Sigmoid colon (tissue), 7 donors: Measurements from ENCODE around the gene BANF2. TPM values are rescaled to one million over a fixed set of nuclear protein-coding genes. Genes with fewer than 3 reads are reported as not detected.

ENCODE experiments used
- DNase-seq: peaks from one replicate; pipeline ENCODE4 v3.0.0-alpha.2; 2019
- H3K27ac ChIP-seq, 4 donors: fragments of 200-600 bp; sonication (generic); one replicate each; pipeline ENCODE4 v1.5.1; 2016 to 2019; ENCODE audit warnings: mild to moderate bottlenecking in 1 of 4
- H3K27me3 ChIP-seq, 3 donors: fragments of 200-600 bp; sonication (generic); one replicate each; pipeline ENCODE4 v1.5.1; 2019; ENCODE audit warnings: mild to moderate bottlenecking in 1 of 3
- H3K36me3 ChIP-seq, 4 donors: fragments of 200-600 bp; sonication (generic); one replicate each; pipeline ENCODE4 v1.5.1; 2016 to 2019
- H3K4me1 ChIP-seq, 4 donors: fragments of 200-600 bp; sonication (generic); one replicate each; pipeline ENCODE4 v1.5.1; 2017 to 2019
- H3K4me3 ChIP-seq, 4 donors: fragments of 200-600 bp; sonication (generic); one replicate each; pipeline ENCODE4 v1.5.1; 2017 to 2019; ENCODE audit warnings: mild to moderate bottlenecking in 2 of 4, moderate library complexity in 1 of 4
- H3K9me3 ChIP-seq, 4 donors: fragments of 200-600 bp in 3 of 4; sonication (generic) in 3 of 4; one replicate each; pipeline versions ENCODE4 v1.5.1 to v1.6.1; 2013 to 2019
- EP300 ChIP-seq, 4 donors: sonication (generic); formaldehyde crosslinking; IDR thresholded peaks; one replicate each; pipeline ENCODE4 v1.6.1; 2017; ENCODE audit warnings: antibody characterized with exemption in 4 of 4
- POLR2A ChIP-seq, 2 donors: fragments of 450-650 bp; IDR thresholded peaks; one replicate each; pipeline ENCODE4 v1.6.1; 2016; ENCODE audit warnings: antibody characterized with exemption in 2 of 2, mild to moderate bottlenecking in 2 of 2, moderate library complexity in 2 of 2
- POLR2AphosphoS5 ChIP-seq, 4 donors: sonication (generic); formaldehyde crosslinking; IDR thresholded peaks; one replicate each; pipeline ENCODE4 v1.6.1; 2017; ENCODE audit warnings: antibody characterized with exemption in 4 of 4
- WGBS, 2 donors: extraction: QIAGEN DNeasy Blood & Tissue Kit; methylation state at CpG; one replicate each; pipeline ENCODE4 v1.1.7; 2013; 5-methylcytosine and 5-hydroxymethylcytosine counted together
- intact Hi-C: fragments of 100-400 bp; cut with DNase I; formaldehyde crosslinking; loops from one replicate; pipeline ENCODE4 v1.15.1; 2023
- polyA plus RNA-seq, 3 donors: library from polyadenylated mRNA; stranded (reverse); fragments of 200-250 nt; gene quantifications; one replicate each; pipeline ENCODE4 v1.2.3, GENCODE V29; 2013
- total RNA-seq, 4 donors: library from RNA; depleted of rRNA; stranded (reverse); fragments of >200 nt; gene quantifications; one replicate each; pipeline ENCODE4 v1.1.0, GENCODE V29; 2016
- TF ChIP-seq, protein P1 (sequence below), 4 experiments: fragments of 450-650 bp in 3 of 4; fragments of 200-600 bp in 1 of 4; IDR thresholded peaks; one replicate each; pipeline ENCODE4 v1.5.1; 2016 to 2019; ENCODE audit warnings: antibody characterized with exemption in 4 of 4, mild to moderate bottlenecking in 3 of 4, moderate library complexity in 2 of 4
- donor health status: healthy with polysubstance abuse.
- donor health status: Bipolar disorder and iron deficiency.
- donor health status: healthy.

Gene BANF2
- total RNA-seq (not detected), polyA plus RNA-seq (not detected)

DNA sequence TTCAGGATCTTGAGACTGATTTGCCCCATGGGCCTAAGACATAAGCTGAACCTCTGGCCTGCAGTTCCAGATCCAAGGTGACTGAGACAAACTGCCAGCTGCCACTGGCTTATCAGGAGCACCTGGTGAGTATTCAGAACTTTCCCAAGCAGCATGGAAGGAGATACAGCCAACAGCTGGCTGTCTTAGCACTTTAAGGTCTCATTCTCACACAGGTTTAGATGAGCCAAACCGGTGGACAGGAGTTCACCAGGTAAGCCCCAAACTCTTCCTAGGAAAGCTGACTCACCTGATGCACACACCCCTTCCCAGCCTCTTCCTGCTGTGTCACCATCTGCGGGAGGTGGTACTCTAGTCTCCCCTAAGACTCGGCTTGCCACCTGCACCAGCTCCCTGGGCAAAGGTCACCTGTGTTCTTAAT, at the start of gene BANF2:
BANF2 (plus strand) TSS at position 36 of the 421 bp plus-strand sequence. CDS start 25,060 bp downstream, outside the sequence.
- WGBS, 2 donors: 14 to 70% methylated on average over 3 of the region's 3 CpGs
- peaks cover 0 to 3% (median 0%) of the 10 kb centered on the region in 4 donors for H3K9me3 ChIP-seq
- intact Hi-C loops: no loop called here

DNA sequence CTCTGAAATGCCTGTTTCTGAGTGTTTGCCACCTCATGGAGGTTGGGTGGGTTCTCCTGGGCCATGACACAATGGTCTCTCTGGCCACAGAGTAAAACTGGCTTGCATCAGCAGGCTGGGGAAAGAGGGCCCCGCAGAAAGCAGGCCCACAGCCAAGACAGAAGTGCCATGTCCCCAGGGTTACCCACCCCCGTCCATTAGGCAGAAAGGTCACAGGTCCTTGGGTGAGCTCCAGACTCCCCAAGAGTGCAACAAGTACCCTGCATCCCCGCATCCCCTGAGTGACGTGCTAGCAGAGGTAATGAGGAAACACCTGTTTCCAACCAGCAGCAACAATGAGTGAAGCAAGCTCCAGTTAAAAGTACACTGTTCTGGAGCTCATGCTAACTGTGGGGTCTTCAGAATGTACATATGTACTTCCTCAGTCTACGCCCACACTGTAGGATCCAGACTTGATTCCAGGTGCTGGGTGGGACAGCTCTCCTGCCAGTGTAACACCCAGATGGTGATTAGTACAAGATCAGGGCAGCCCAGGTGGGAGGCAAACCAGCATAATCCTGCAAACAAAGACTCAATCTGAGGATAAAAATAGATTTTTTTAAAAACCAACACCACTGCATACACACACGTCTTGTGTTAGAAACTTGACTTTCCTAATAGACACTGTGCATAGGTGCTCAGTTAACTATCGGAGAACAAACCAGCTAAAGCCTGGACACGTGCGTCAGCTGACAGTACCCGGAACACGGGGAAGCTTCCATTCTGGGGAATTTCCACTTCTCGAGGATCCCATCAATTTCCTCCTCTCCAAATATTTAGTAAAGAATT, 49.3 kb upstream of the BANF2 start:
- TF ChIP-seq, protein P1, sequence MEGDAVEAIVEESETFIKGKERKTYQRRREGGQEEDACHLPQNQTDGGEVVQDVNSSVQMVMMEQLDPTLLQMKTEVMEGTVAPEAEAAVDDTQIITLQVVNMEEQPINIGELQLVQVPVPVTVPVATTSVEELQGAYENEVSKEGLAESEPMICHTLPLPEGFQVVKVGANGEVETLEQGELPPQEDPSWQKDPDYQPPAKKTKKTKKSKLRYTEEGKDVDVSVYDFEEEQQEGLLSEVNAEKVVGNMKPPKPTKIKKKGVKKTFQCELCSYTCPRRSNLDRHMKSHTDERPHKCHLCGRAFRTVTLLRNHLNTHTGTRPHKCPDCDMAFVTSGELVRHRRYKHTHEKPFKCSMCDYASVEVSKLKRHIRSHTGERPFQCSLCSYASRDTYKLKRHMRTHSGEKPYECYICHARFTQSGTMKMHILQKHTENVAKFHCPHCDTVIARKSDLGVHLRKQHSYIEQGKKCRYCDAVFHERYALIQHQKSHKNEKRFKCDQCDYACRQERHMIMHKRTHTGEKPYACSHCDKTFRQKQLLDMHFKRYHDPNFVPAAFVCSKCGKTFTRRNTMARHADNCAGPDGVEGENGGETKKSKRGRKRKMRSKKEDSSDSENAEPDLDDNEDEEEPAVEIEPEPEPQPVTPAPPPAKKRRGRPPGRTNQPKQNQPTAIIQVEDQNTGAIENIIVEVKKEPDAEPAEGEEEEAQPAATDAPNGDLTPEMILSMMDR (IDR thresholded peaks at IDR 0.05): no peak
- TF ChIP-seq POLR2A (IDR thresholded peaks at IDR 0.05) (no peak), POLR2AphosphoS5 (IDR thresholded peaks at IDR 0.05) (no peak), EP300 (IDR thresholded peaks at IDR 0.05) (no peak)
- Histone ChIP-seq H3K4me1 (peaks cover 0 to 83% (median 71%) of the 10 kb centered on the region in 4 donors), H3K27me3 (no peaks in the 10 kb centered on the region), H3K4me3 (no peak overlapping the region), H3K27ac (peak overlapping the region in 2 of 4 donors; percentile 10 to 29), H3K9me3 (no peaks in the 10 kb centered on the region), H3K36me3 (peaks cover 0 to 5% (median 0%) of the 10 kb centered on the region in 4 donors)
- DNase-seq: peak; percentile 64
- intact Hi-C loops: no loop called here
- 64 to 67% methylated on average over 12 of the region's 12 CpGs for WGBS, 2 donors

More for the DNA sequence above, at the start of gene BANF2:
- no peak for DNase-seq
- Histone ChIP-seq H3K4me1 (no peaks in the 10 kb centered on the region), H3K4me3 (no peak within 1 kb of the TSS), H3K27me3 (no peaks in the 10 kb centered on the region), H3K36me3 (no peaks in the 10 kb centered on the region), H3K27ac (no peak within 1 kb of the TSS)
- TF ChIP-seq POLR2AphosphoS5 (IDR thresholded peaks at IDR 0.05): no peak
- TF ChIP-seq POLR2A (IDR thresholded peaks at IDR 0.05): no peak
- TF ChIP-seq, protein P1 (IDR thresholded peaks at IDR 0.05): no peak
- TF ChIP-seq EP300 (IDR thresholded peaks at IDR 0.05): no peak

DNA sequence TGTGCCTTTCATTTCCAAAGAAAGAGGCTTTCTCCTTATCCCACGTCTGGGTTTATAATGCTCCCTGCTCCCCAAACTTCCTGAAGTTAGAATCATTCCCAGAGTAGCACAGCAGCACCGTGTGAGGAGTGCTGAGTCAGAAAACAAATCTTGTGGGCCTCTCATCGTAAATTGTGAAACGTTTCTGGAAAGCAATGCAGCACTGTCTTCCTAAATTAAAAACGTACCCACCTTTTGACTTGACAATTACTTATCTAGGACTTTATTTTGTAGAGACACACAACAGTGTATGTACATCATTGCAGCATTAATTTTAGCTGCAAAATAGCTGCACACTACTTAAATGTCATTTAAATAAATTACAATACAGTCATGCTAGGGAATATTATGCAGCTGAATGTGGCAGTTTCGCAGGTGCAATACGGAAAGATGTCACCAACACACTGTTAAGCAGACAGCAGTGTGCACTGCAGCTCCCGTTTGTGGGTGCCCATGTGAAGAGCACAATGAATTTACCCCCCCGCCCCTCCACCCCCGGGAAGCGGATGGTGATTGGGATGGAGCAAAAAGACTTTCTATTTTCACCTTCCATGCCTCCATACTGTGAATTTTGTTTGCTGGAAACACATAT, 48.5 kb upstream of the BANF2 start:
- peak overlapping the region in 2 of 4 donors; percentile 10 to 29 for H3K27ac ChIP-seq

DNA sequence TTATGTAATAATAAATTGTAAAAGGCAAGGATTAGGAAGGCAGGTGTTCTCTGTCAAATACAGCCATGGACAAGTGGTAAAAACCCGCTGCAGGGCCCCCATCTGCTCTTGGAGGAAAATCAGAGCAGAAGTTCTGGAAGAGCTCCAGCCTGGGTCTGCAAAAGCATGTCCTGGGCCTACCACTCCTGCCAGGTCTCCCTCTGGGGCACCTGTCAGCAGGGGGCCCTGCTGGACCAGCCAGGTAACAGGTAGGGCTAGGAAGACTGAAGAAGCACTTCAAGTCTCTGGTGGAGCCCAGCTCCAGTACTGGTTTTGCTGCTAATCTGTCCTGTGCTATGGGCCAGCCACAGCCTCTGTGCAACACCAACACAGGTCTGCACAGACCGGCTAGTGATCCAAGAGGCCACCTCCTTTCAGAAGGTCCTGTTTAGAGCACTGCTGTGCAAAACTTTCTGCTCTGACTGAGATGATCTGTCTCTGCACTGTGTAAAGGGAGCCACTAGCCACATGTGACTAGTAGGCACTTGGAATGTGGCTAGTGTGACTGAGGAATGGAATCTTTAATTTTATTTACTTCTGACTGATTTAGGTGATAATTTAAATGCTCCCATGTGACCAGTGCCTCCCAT, 47.9 kb upstream of the BANF2 start:
- WGBS, 2 donors: 45 to 76% methylated on average over 2 of the region's 2 CpGs
- H3K4me1 ChIP-seq: peaks cover 0 to 77% (median 60%) of the 10 kb centered on the region in 4 donors
- TF ChIP-seq EP300 (IDR thresholded peaks at IDR 0.05) (no peak), POLR2A (IDR thresholded peaks at IDR 0.05) (no peak), POLR2AphosphoS5 (IDR thresholded peaks at IDR 0.05) (no peak)
- TF ChIP-seq, protein P1 (IDR thresholded peaks at IDR 0.05): no peak
- peak overlapping the region in 2 of 4 donors; percentile 10 to 29 for H3K27ac ChIP-seq
- intact Hi-C loops: no loop called here
- H3K9me3 ChIP-seq: no peaks in the 10 kb centered on the region
- H3K27me3 ChIP-seq: no peaks in the 10 kb centered on the region
- no peak overlapping the region for H3K4me3 ChIP-seq
- peak; percentile 60 for DNase-seq
- peaks cover 0 to 5% (median 0%) of the 10 kb centered on the region in 4 donors for H3K36me3 ChIP-seq

More for the DNA sequence above, 48.5 kb upstream of the BANF2 start:
- Histone ChIP-seq H3K36me3 (peaks cover 0 to 5% (median 0%) of the 10 kb centered on the region in 4 donors), H3K4me3 (no peak overlapping the region), H3K9me3 (no peaks in the 10 kb centered on the region), H3K4me1 (peaks cover 0 to 83% (median 66%) of the 10 kb centered on the region in 4 donors), H3K27me3 (no peaks in the 10 kb centered on the region)
- 46 to 55% methylated on average over 11 of the region's 11 CpGs for WGBS, 2 donors
- TF ChIP-seq POLR2A (IDR thresholded peaks at IDR 0.05) (no peak), EP300 (IDR thresholded peaks at IDR 0.05) (no peak), POLR2AphosphoS5 (IDR thresholded peaks at IDR 0.05) (no peak)
- TF ChIP-seq, protein P1 (IDR thresholded peaks at IDR 0.05): no peak
- DNase-seq: peak; percentile 56
- intact Hi-C loops: no loop called here
